ENCODE results near the gene DMRT2.

DMRT2 gene

DNA sequence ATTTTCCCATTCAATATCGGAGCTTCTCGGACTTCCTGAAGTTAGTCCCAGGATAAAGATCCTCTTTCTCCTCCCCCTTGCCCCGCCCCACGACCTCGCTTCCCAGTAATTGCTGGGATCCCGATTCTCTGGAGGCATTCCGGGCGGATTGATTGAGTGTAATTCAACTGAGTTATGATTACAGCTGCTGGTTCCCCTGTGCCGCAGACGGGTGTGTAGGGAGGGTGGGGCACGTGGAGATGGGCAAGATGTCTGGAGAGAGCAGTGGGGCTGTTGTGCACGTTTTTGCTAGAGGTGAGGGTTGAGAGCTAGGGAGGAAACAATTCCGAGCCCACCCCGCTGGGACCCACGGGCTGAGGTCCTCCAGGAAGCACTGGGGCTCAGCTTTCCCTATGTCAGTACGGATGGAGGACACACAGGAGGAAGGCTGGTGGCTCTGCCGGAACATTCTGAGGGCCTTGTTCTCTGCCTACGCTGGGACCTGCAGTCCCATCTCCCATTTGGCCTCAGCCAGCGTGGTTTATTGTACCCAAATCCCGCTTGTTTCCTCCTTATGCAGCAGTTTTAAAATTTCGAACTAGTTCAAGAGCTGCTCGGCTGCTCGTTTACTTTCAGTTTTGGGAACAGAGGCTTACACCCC is 2.4 kb upstream of the DMRT2 start:
- no peak for DNase-seq (ENCODE audit: low spot score)

DNA sequence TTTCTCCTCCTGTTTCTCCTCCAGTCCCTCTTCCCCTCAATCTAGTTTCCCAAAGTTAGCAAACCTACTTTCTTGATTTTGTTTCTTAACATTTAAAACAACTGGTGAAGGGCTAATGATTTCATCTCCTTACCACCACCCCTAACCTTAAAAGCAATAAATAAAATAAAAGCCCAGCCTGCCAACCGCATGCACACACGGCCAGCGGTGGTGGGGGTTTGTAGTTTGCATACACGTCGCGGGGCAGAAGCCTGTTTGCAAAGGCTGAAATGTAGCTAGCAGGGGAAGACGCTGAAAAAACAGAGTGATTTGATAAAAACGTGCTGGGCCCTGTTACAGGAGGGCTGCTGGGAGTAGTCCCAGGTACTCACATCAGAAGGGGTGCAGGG is 1.9 kb upstream of the DMRT2 start:
- DNase-seq (ENCODE audit: low spot score) = no peak

DNA sequence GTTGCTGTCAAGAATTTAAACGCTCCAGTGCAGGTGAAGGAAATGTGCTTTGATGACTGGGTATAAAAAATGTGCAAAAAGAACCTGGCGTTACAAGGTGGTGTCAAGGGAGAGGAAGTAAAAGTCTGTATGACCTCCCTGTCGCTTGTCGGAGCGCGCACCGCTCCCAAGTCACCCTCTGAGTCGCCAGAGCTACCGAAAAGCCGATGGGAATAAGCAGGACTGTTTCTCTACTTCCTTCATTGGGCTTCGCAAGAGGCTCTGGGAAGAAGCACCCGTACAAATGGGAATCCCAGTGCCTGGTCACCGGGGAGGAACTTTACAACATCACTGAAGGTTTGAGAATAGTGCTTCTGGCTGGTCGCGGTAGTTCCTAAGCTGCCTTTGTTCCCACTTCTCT is 1.3 kb upstream of the DMRT2 start:
- DNase-seq (ENCODE audit: low spot score) = no peak

DNA sequence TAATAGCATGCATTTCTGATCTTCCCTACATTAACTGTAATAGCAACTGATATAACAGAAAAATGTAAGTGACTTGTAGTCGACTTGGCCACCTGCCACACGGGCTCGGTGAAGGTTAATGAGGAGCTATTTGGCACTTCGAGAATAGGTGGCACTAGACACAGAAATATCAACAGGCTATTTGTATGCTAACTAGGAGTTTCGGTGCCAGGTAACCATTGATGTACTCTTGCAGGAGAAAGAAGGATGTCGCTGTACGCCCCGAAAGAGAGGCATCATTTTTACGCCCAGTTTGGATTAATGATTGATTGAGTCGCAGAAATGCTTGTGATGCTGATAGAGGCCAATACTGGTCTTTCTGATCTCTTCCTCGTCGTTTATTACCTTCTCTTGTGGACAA is 516 bp upstream of the DMRT2 start:
- DNase-seq (ENCODE audit: low spot score) = no peak

DNA sequence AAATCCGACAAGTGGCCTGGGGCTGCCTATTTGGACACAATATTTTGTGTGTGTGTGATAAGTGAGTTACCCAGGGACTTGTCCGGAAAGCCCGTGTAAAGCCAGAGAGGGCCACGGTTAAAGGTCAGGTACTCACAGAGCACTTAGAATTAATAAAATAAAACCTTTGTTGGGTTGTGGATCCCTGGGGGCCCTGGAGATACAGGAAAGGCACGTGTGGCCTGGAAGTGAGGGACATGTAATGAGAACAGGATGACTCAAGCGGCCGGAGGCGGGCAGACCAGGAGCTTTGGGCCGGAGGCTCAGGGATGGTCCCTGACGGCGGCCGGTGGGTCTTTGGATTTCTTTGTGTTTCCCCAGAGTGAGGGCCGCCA is 1.0 kb downstream of the DMRT2 start:
- DNase-seq (ENCODE audit: low spot score) = no peak

DNA sequence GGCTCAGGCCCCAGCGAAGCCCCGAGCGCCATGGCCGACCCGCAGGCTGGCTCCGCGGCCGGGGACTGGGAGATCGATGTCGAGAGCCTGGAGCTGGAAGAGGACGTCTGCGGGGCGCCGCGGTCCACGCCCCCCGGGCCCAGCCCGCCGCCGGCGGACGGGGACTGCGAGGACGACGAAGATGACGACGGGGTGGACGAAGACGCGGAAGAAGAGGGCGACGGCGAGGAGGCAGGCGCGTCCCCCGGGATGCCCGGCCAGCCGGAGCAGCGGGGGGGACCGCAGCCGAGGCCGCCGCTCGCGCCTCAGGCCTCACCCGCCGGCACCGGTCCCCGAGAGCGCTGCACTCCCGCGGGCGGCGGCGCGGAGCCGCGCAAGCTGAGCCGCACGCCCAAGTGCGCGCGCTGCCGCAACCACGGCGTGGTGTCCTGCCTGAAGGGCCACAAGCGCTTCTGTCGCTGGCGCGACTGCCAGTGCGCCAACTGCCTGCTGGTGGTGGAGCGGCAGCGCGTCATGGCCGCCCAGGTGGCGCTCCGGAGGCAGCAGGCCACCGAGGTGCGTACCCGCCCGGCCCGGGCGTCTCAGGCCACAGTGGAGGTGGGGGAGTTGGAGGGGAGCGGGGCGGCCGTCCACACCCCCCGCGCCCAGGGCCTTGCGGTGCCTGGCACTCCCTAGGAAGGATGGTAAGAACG is 1.6 kb downstream of the DMRT2 start:
- no peak for DNase-seq (ENCODE audit: low spot score)

DNA sequence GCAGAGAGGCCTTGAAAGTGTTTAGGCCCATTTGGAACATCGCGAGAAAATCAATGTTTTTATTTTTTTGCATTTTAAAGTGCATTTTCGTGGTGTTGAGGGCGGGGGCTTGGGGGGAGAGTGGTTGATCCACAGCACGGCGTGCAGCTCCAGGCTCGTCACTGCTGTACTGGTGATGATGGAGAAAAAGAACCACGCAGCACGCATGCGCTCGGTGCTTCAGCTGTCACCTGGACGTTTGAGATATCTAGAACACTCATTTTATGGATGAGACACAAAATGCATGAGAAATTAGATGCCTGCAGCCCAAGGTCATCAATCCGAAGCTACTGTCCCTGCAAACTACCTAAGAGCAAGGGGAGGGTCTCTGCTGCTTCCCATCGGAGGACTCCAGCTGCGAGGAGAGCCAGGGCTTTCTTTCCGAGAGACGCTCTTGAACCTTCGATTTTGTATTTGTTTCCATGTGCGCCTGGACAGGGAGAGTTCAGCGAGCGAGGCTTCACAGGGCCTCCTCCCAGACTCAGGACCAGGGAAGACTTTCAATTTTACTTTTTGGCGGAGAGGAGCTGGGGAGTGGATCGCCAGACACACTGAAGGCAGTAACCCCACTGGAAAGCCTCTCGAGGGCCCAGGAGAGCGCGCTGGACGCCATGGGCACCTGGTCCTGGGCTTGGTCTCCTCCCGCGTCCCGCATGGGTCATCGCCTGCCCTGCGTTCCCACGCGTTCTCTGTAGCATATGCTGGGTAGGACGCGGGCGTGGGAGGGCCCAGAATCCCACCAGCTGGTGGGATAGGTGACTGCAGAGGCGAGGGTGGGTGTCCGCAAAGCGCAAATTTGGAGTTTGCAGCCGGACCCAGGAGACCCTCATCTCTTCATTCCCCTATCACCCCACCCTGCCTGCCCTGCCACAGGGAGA is 2.5 kb downstream of the DMRT2 start:
- no peak for DNase-seq (ENCODE audit: low spot score)

DNA sequence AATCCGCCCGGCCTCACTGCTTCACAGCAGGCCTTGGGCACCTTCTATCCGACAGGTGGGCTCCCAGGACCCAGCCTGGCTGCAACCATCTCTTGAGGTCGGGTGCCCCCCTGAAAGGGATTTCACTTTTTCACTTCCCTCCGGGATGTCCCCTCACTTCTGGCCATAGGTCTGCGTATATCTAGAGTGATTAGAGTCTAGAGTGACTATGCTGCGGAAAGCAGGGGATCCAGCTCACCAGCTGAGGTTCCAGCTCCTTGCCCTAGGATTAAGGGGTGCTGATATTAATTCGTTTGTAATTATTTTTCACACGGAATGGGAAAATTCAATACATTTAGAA is 3.1 kb downstream of the DMRT2 start:
- no peak for DNase-seq (ENCODE audit: low spot score)

DNA sequence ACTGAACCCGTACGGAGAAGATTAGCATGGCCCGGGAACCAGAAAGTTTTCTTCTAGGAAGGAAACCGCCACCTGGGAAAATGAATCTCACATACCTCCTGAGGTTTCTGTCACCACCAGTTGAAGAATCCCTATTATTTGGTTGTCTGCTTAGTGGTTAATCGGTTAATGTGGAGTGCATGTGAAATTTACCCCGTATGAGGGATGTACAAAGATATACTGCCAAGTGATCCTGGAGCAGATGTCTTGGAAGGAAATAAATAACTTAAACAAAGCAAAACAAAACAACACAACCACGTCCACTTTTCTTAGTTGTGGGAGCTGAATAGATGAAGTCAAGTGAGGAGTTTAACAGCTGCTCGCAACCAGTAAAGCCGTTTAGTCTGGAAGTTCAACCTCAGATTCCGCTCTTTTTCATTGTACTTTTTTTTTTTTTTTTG is 3.8 kb downstream of the DMRT2 start:
- DNase-seq (ENCODE audit: low spot score) = no peak

DNA sequence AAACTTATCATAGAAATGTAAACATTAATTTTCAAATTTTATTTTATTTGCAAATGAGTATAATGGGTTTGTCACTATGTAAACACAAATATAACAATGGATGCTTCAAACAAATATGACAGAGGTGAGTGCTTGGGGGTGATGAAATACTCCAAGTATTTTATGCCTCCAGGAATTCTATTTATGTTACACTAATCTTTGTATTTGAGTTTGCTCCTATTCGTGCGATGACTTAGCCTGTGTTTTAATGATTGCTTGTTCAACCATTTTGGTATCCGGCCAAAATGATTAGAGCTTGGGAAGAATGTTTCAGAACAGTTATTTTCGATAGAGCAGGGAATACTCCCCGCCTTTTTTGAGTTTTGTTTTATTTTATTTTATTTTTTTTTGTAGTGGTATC is 5.0 kb downstream of the DMRT2 start:
- no peak for DNase-seq (ENCODE audit: low spot score)

DNA sequence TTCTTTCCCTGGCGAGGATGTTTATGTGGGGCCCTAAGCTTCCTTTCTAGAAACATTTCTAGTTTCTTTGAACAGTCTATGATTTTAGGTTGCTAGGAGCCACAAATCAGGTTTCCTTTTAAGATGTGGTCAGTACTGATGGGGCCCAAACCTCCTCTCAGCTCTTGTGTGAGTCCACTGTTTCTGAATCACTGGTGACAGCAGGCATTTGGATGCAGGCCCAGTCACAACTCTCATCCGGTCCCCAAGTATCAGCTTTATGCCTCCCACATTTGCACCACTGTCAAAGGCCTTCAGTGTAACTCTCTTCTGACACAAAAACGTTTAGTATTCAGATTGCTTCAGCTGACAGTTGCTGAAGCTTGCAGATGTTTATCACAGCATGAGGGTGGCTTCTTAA is 7.8 kb downstream of the DMRT2 start:
- DNase-seq (ENCODE audit: low spot score) = no peak

DNA sequence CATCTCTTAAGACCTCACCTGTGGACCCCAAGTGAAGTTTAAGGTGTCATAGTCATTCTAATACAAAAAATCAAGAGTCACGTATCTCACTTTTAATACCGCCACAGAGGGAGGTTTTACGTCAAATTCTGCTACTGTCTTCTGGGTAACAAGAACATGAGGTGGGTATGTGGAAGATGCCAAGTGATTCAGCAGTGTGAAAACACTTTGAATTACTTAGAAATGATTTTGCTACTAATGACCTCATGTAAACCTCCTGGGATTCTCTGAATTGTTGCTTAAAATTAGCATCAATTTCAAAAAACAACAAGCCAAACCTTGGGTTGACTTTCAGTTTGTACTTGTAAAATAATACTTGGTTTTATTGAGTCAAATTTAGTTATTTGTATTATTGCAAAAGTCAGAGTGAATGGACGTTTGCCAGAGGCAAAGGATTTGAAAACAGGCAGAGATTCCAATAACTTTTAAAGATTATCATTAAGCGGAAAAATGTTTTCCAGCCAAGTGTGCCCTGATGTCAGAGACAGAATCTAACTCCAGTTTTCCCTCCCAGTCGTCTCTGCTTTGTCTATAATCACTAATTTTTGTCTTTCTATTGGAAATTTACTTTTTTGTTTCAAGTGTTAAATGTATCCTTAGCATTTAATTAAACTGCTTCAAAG is 8.8 kb downstream of the DMRT2 start:
- no peak for DNase-seq (ENCODE audit: low spot score)

DNA sequence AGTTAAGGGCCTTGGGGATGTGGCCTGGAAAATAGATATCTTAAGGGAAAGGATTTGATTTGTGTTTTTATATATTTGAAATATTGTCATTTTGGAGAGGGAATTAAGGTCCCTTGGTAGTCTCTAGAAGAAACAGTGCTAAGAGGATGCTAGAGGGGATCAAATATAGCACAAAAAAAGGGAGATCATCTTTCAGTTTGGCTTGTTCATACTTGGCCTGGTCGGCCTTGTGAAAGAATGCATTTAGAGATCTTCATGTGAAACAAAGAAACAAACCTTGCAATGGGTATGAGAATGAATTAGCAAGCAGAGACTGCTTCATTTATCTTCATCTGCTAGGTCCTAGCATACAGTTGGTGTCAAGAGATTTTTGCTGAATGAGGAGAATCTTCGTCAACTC is 15.0 kb downstream of the DMRT2 start:
- no peak for DNase-seq (ENCODE audit: low spot score)

DNA sequence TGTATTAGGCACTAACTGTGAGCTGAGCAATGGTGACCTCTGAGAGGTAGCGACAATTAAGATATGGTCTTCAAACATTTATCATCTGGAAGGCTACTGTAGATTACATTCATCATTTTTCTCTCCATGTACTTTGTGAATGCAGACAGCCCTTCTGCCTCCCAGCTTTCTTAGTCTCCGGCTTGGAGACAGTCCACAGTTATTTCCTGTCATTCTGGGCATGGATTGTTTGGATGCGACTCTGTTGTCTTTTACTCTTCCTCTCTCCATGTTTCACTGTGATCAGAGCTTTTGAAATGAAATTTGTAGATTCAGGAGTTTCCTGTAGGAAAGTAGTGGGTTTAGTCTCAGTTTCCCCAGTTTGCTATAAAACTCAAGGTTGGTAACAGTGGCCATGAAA is 20.5 kb downstream of the DMRT2 start:
- no peak for DNase-seq (ENCODE audit: low spot score)

DNA sequence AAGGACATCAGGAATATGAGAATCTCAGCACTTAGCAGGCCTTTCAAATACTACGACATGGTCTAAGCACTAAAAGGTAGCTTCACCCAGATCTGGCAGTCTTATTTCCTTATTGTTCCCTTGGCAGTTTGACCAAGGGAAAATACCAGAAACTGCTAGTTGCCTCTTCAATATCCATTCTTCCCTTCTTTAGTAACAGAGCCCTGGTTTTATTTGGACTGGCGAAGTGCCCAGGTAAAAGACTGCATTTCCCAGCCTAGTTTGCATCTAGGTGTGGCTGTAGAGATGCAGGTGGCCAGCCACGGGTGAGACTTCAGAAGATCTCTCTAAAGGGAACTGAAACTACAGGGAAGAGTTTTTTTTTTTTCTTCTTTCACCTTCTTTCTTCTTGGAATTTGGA is 21.6 kb downstream of the DMRT2 start:
- DNase-seq (ENCODE audit: low spot score) = no peak

DNA sequence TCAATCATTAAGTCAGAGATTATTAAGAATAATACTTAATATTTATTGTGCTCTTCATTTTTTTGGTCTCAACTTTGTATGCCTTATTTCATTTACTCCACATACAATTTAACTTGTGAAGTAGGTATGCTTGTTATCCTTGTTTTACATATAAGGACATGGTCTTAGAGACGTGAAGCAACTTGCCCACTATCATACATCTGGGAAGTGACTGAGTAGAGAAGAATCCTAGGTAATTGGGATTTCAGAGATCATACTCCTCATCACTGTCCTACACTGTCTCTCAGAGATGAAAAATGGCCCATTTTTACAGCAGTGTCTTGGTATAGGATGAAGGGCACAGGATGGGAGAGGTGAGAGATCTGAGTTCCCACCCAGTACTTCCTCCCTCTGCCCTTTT is 23.3 kb downstream of the DMRT2 start:
- DNase-seq (ENCODE audit: low spot score) = no peak

DNA sequence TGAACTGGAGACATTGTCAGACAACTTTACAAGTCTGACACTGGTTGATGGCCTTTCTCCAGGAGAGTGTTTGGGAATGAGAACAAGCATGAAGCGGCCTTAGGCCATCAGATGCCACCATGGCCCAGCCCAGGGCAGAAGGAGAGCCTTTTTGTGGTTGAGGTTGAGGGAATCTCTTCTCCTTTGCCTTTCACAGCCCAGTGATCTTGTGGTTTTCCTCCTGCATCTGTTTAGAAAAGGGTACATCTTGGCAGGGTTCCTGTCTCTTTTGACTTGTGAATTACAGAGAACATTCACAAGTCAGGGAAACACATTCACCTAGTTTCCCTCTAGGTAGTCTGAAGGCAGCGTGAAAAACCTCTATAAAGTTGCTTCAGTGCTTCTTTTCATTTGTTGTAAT is 27.5 kb downstream of the DMRT2 start:
- no peak for DNase-seq (ENCODE audit: low spot score)

DNA sequence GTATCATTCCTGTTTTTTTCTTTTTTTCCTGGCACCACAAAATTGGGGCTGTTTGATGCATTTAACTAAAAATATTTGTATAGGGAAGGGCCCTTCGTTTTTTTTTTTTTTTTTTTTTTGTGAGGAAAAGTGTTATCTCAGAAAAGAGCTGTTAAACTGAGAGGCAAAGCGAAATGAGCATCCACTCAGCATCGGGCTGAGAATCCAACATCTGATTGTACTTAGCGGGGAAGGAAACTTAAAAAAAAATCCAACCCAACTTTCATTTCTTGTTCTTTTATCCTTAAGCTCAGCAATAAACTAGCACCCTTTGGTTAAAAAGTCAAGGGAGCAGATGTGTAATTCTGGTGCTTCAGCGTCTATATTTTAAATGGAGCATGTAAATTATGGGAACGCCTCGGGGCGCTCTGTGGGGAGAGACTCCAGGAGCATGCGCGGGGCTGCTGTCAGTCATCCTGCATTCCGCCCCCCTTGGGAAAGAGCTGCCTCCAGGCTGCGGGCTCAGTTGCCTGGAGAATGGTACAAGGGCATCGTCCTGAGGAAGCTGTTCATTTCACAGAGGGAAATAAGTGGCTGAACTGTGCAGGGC is 33.3 kb downstream of the DMRT2 start:
- no peak for DNase-seq (ENCODE audit: low spot score)

DNA sequence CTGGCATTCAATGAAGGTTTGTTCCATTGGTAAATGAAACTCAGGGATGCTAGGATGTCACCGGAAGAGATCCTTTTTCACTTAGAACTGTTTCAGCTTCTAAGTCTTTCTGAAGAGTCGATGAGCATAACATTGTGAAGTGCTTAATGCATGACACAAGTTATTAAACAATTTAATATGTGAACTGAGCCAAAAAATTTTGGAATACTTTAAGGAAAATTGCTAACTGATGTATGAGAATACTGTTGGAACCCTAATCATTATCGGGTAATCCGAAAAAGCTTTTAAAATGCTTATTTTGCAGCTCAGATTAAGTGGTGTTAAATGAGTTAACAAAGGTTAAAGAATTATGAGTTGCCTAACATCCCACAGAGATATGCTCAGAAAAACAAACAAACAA is 34.9 kb downstream of the DMRT2 start:
- no peak for DNase-seq (ENCODE audit: low spot score)

DNA sequence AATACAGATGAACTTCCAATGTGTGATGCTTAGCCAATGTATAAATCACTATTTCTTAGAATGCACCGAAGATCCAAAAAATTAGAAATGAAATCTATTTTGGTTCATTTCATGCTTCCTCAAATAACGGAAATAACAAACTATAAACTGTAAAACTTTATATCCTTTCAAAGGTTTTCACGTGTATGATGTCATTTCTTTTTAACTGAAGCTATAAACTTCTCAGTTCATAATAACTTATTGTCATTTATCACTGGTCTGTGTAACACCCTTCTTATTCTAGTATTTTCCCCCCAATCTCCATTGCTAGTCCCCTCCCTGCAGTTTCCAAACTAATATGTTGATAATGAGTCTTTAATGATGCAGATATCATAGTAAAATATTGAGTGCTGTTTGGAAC is 36.4 kb downstream of the DMRT2 start:
- no peak for DNase-seq (ENCODE audit: low spot score)

DNA sequence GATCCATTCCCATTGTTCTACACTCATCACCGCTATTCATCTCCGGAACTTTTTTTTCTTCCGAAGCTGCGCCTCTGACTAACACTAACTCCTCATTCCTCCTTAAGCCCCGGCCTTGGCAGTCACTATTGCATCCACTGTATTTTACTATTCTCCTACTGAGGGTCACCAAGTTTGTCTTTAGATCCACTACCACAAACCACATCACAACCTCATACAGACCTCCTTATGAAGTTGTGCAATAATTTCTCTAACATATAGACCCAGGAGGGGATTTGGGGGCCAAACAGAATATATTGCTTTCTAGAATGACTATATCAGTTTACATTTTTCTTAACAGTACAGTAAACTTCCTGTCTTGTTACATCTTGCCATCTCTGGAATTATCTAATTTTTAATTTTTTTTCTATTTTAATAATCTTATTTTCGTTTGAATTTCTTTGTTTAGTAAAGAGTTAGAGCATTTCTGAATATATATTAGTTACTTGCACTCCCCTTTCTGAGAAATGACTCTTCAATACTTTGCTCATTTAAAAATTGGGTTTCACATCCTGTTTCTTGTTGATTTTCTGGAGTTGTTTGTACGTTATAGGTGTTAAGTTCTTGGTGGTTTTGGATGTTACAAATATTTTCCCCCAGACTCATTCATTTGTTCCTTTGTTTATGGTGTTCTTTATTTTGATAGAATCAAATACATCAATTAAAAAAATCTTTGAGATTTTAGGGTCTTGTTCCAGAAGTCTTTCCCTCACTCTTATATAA is 37.1 kb downstream of the DMRT2 start:
- DNase-seq (ENCODE audit: low spot score) = no peak

DNA sequence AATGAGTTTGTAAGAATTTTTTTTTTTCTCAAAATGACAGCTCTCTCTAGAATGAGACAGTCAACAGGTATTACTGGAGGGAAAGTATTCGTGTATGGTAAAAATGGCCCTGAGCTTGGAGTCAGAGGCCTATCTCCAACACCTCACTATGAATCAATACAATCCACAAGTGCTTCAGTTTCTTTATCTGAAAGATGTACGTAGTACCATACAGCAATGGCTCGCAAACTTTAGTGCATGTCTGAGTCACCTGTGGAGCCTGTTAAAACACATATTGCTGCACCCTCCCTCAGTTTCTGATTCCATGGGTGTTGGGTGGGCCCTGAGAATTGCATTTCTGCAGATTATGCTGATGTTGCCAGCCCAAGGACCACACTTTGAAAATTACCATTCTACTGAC is 44.6 kb downstream of the DMRT2 start:
- no peak for DNase-seq (ENCODE audit: low spot score)
